HepG2 (cell line): Measurements from ENCODE around the gene SUPT6H. TPM values are rescaled to one million over a fixed set of nuclear protein-coding genes. Genes with fewer than 3 reads are reported as not detected.
A peak's percentile ranks its signal among the peaks of the same experiment; 100 is the strongest.

Source experiments
- ATAC-seq: fragments of 200-7000 bp; cut with Tn5 transposase; 3 replicates; pipeline ENCODE4 v1.9.1; 2020; ENCODE audit warnings: mild to moderate bottlenecking, moderate library complexity
- BruUV-seq: library from RNA; stranded (reverse); fragments of 400-500 nt; replicated peaks from 2 replicates; lab custom pipeline; 2021; lab: Mats Ljungman, UMichigan
- CTCF ChIA-PET: fragments of 300-600 bp; formaldehyde crosslinking; extraction: SDS; loops from one replicate; lab custom pipeline; 2021; ENCODE audit warnings: low total read pairs, inconsistent platforms, low intra/inter-chr PET ratio; lab: Yijun Ruan, JAX
- POLR2A ChIA-PET: fragments of 350-600 bp; sonication (Branson Sonifier 250); formaldehyde crosslinking; loops from one replicate; lab custom pipeline; 2020; ENCODE audit warnings: antibody characterized with exemption, inconsistent platforms; lab: Yijun Ruan, JAX
- DNase-seq: peaks from one replicate; pipeline ENCODE4 v3.0.0-alpha.2; 2015; ENCODE audit warnings: low spot score
- FAIRE-seq: peaks from 3 replicates; lab custom pipeline; 2011; peaks lifted over from hg19 to GRCh38; lab: Jason Lieb, UNC
- H2AFZ ChIP-seq: one replicate; pipeline ENCODE4 v1.6.1; 2011; ENCODE audit warnings: low read length, inconsistent platforms
- H3K27ac ChIP-seq: fragments of 300-600 bp; 3 replicates; pipeline ENCODE4 v1.8.0; 2011; ENCODE audit warnings: mixed run types, mild to moderate bottlenecking, mixed read lengths, low read length, inconsistent platforms; ENCODE audit not compliant: insufficient read depth; ENCODE audit errors: extremely low read length
- H3K27me3 ChIP-seq, 2 experiments: fragments of 200-600 bp in 1 of 2; 2 replicates in 1 of 2; 3 replicates in 1 of 2; pipeline versions ENCODE4 v1.6.0 to v1.8.0; 2011; ENCODE audit warnings: low read length in 2 of 2, mild to moderate bottlenecking in 2 of 2, moderate library complexity in 2 of 2, inconsistent platforms in 1 of 2; ENCODE audit not compliant: insufficient read depth in 2 of 2, control insufficient read depth in 1 of 2
- H3K36me3 ChIP-seq, 2 experiments: fragments of 200-600 bp in 1 of 2; replicated peaks in 1 of 2; 2 replicates in 1 of 2; 3 replicates in 1 of 2; pipeline versions ENCODE4 v1.5.1 to v1.8.0; 2011; ENCODE audit warnings: low read length in 2 of 2, inconsistent platforms in 1 of 2; ENCODE audit not compliant: insufficient read depth in 2 of 2, control insufficient read depth in 1 of 2
- H3K4me1 ChIP-seq: 2 replicates; pipeline ENCODE4 v1.5.1; 2012; ENCODE audit warnings: low read length, inconsistent platforms; ENCODE audit not compliant: insufficient read depth
- H3K4me2 ChIP-seq: 2 replicates; pipeline ENCODE4 v1.6.0; 2011; ENCODE audit warnings: low read depth, low read length, inconsistent platforms
- H3K4me3 ChIP-seq, 3 experiments: fragments of 200-600 bp in 1 of 3; sonication (generic), shearing (Covaris generic) in 1 of 3; replicated peaks in 1 of 3; 2 replicates each; pipeline ENCODE4 v1.5.1; 2011 to 2016; ENCODE audit warnings: low read length in 3 of 3, inconsistent platforms in 2 of 3, low read depth in 2 of 3, mild to moderate bottlenecking in 2 of 3, control low read depth in 1 of 3, mixed read lengths in 1 of 3; ENCODE audit not compliant: insufficient read depth in 1 of 3
- H3K79me2 ChIP-seq: one replicate; pipeline ENCODE4 v1.6.1; 2011; ENCODE audit warnings: low read length, inconsistent platforms; ENCODE audit not compliant: insufficient read depth
- H3K9ac ChIP-seq: 2 replicates; pipeline ENCODE4 v1.6.0; 2011; ENCODE audit warnings: mild to moderate bottlenecking, low read depth, low read length, inconsistent platforms; ENCODE audit not compliant: insufficient read depth
- H3K9me3 ChIP-seq: 2 replicates; pipeline ENCODE4 v1.5.1; 2012; ENCODE audit warnings: mild to moderate bottlenecking, low read length
- H4K20me1 ChIP-seq: 2 replicates; pipeline ENCODE4 v1.6.0; 2011; ENCODE audit warnings: inconsistent platforms, mild to moderate bottlenecking, low read length, moderate library complexity; ENCODE audit not compliant: insufficient read depth
- AGO2 ChIP-seq: fragments of 200-400 bp; formaldehyde crosslinking; optimal IDR thresholded peaks from 2 replicates; pipeline ENCODE3; 2017; ENCODE audit warnings: mild to moderate bottlenecking, low read depth, low read length, moderate library complexity
- HNRNPL ChIP-seq: fragments of 200-400 bp; formaldehyde crosslinking; IDR thresholded peaks from 2 replicates; pipeline ENCODE4 v1.6.1; 2017; ENCODE audit warnings: mild to moderate bottlenecking, low read depth, low read length
- JUN ChIP-seq: sonication (generic); formaldehyde crosslinking; IDR thresholded peaks from 2 replicates; pipeline ENCODE4 v1.4.0; 2020; ENCODE audit warnings: mild to moderate bottlenecking, missing genetic modification reagents
- POLR2A ChIP-seq, 2 experiments: IDR thresholded peaks; 2 replicates each; pipeline ENCODE4 v1.6.1; 2011; ENCODE audit warnings: low read depth in 2 of 2, low read length in 2 of 2, mild to moderate bottlenecking in 1 of 2, moderate library complexity in 1 of 2; ENCODE audit not compliant: insufficient read depth in 1 of 2
- RBFOX2 ChIP-seq: fragments of 200-400 bp; formaldehyde crosslinking; IDR thresholded peaks from 2 replicates; pipeline ENCODE4 v1.6.1; 2017; ENCODE audit warnings: low read depth, mild to moderate bottlenecking, low read length
- RBM22 ChIP-seq: fragments of 200-400 bp; formaldehyde crosslinking; optimal IDR thresholded peaks from 2 replicates; pipeline ENCODE3; 2017; ENCODE audit warnings: mild to moderate bottlenecking, low read length, moderate library complexity
- SRY ChIP-seq: sonication (generic); formaldehyde crosslinking; IDR thresholded peaks from 2 replicates; pipeline ENCODE4 v1.8.0; 2022; ENCODE audit warnings: mild to moderate bottlenecking, missing genetic modification reagents
- ZNF674 ChIP-seq: sonication (generic); formaldehyde crosslinking; IDR thresholded peaks from 2 replicates; pipeline ENCODE4 v1.5.0; 2020; ENCODE audit warnings: low read depth, mild to moderate bottlenecking, missing genetic modification reagents
- WGBS: methylation state at CpG from one replicate; pipeline ENCODE4 v1.1.6; 2017; ENCODE audit warnings: low lambda C conversion rate; 5-methylcytosine and 5-hydroxymethylcytosine counted together
- in situ Hi-C: cut with HindIII; loops from 2 replicates; pipeline ENCODE4 v1.10.0; 2017; ENCODE audit warnings: low pct_unique_long_range_greater_than_20kb; ENCODE audit not compliant: extremely low pct_ligation_motif_present
- intact Hi-C: fragments of 100-400 bp; cut with micrococcal nuclease; formaldehyde crosslinking; loops from one replicate; pipeline ENCODE4 v1.10.0; 2022; ENCODE audit not compliant: unreplicated experiment
- polyA plus RNA-seq, 8 experiments: library from polyadenylated mRNA; depleted of rRNA in 3 of 8; stranded (reverse) in 7 of 8; unstranded in 1 of 8; fragments of >200 nt; fragmentation: Illumina TruSeq in 4 of 8; extraction: Trizol in 4 of 8; gene quantifications; 2 replicates each; pipeline versions ENCODE4 v1.2.1 to v1.2.3, GENCODE V29; 2011 to 2016; ENCODE audit warnings: low read depth in 4 of 8, missing spikeins in 1 of 8, mixed read lengths in 1 of 8; ENCODE audit not compliant: insufficient read depth in 1 of 8
- total RNA-seq, 5 experiments: library from RNA; depleted of rRNA; stranded (reverse); fragments of >200 nt; fragmentation: Illumina TruSeq; extraction: Trizol; gene quantifications; 2 replicates each; pipeline ENCODE4 v1.2.3, GENCODE V29; 2016; ENCODE audit warnings: low read depth in 1 of 5
- TF ChIP-seq, protein P1 (sequence below): sonication (generic); formaldehyde crosslinking; IDR thresholded peaks from 2 replicates; pipeline ENCODE4 v1.9.0; 2022; ENCODE audit warnings: missing genetic modification reagents, mild to moderate bottlenecking, borderline replicate concordance

SUPT6H gene
- total and polyA plus RNA-seq, 2 of the 13 experiments (the other 11 are each of a cell fraction or from before 2014, with no cell fraction given) = 32.7 to 39.9 TPM

DNA sequence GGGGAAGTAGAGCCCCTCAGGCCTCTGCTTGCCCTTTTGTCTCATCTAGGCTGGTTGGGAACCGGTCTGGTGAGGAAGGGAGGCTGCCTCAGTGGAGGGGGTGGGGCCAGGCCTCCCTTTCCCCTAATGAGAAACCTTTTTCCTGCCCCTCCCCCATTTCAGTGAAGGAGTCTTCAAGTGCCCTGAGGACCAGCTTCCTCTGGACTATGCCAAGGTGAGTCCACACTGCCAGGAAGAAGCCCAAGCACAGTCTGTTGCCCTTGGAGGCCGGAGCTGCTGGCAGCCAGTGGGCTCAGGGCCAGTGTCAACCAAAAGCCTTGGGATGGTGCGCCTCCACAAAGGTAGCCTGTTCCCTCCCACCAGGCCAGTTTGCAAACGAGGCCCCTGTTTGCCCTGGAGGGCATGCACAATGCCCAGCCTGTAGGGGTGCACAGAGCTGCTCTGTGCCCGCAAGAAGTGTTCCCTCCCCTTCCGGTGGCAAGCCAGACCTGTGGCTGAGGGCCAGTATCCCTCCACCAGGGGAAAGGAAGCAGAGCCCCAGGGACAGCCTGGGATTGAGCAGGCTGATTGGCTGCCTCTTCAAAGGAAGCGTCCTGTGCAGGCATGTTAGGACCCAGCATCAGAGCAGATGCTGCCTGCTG is 85.2 kb downstream of the SUPT6H start:
- Histone ChIP-seq H3K4me3 (0 out of 6 replicates have a peak overlapping the region, but pooled peaks of 1 of the 3 experiments have one; percentile 93), H3K36me3 (peaks cover 36 to 43% of the 10 kb centered on the region in 2 experiments), H3K9me3 (no peaks in the 10 kb centered on the region), H3K27ac (peak overlapping the region; percentile 95), H3K79me2 (peaks cover 33% of the 10 kb centered on the region), H4K20me1 (peaks cover 52% of the 10 kb centered on the region), H2AFZ (no peak overlapping the region), H3K4me1 (peaks cover 60% of the 10 kb centered on the region), H3K9ac (no peak overlapping the region), H3K27me3 (no peaks in the 10 kb centered on the region; a peak in 1 of 5 replicates), H3K4me2 (no peak overlapping the region; the same call in 1 of the 2 replicates)
- FAIRE-seq = no peak
- no peak for ATAC-seq
- WGBS = 95% methylated on average over 4 of the region's 7 CpGs
- in situ Hi-C loops (loop anchor here (25.0 kb wide), 1 partner anchor 365 kb away; no protein-coding TSS in a partner anchor), intact Hi-C loops (no loop called here)
- TF ChIP-seq HNRNPL = peak; percentile 97
- peak; percentile 24 for TF ChIP-seq AGO2
- no peak for TF ChIP-seq JUN (CRISPR knock-in tag)
- no peak for DNase-seq
- ChIA-PET POLR2A (interaction anchor here (12.3 kb wide), 1 partner anchor 20 kb away, joined by 590 read pairs; the partner anchor contains the start of genes NEK8 and TLCD1), CTCF (interaction anchor here (1.3 to 1.4 kb wide), 2 partner anchors 20 to 100 kb away, joined by 4 read pairs; no protein-coding TSS in a partner anchor)
- no TSS peak for BruUV-seq

DNA sequence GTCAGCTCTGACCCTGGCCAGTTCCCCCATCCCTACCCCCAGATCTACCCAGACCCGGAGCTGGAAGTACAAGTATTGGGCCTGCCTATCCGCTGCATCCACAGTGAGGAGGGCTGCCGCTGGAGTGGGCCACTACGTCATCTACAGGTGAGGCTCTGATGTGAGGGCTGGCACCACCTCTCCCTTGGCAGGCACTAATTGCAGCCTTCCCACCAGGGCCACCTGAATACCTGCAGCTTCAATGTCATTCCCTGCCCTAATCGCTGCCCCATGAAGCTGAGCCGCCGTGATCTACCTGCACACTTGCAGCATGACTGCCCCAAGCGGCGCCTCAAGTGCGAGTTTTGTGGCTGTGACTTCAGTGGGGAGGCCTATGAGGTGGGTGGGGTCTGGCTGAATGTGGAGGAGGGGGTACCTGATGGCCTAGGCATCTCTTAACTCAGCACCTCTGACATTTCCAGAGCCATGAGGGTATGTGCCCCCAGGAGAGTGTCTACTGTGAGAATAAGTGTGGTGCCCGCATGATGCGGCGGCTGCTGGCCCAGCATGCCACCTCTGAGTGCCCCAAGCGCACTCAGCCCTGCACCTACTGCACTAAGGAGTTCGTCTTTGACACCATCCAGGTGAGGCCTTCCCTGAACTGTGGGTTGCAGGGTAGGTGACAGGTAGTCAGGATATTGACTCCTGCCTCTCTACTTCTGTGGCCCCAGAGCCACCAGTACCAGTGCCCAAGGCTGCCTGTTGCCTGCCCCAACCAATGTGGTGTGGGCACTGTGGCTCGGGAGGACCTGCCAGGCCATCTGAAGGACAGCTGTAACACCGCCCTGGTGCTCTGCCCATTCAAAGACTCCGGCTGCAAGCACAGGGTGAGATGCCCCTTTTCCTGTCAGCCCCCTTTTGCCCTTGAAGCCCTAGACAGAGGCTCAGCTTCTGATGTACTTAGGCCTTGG is 86.1 kb downstream of the SUPT6H start:
- CTCF ChIA-PET = interaction anchor here (1.3 to 4.1 kb wide), 3 partner anchors 21 to 101 kb away, joined by 4 to 142 read pairs (median 4); partner anchors contain the start of genes NEK8 and TLCD1

More for the DNA sequence above, 86.1 kb downstream of the SUPT6H start:
- H3K4me2 ChIP-seq = no peak overlapping the region
- intact Hi-C loops (no loop called here), in situ Hi-C loops (loop anchor here (25.0 kb wide), 1 partner anchor 364 kb away; no protein-coding TSS in a partner anchor)
- DNase-seq (no peak), FAIRE-seq (no peak), ATAC-seq (no peak)
- H3K4me3 ChIP-seq = no peak overlapping the region
- BruUV-seq = no TSS peak
- peaks cover 39 to 43% of the 10 kb centered on the region in 2 experiments for H3K36me3 ChIP-seq
- no peak overlapping the region for H2AFZ ChIP-seq
- peaks cover 33% of the 10 kb centered on the region for H3K79me2 ChIP-seq
- WGBS = 85% methylated on average over 7 of the region's 18 CpGs
- POLR2A ChIA-PET = interaction anchor here (1.3 to 12.3 kb wide), 2 partner anchors 20 to 29 kb away, joined by 5 to 590 read pairs; partner anchors contain the start of genes NEK8, RPL23A and TLCD1
- H3K27me3 ChIP-seq = no peaks in the 10 kb centered on the region; a peak in 1 of 5 replicates
- TF ChIP-seq RBM22 (peak; percentile 64), AGO2 (peak; percentile 81), RBFOX2 (peak; percentile 20), POLR2A (IDR thresholded peaks at IDR 0.05; ENCODE audit: insufficient read depth in 1 of 2, low read depth in 2 of 2, low read length in 2 of 2) (peak in 1 of 2 experiments; percentile 1; a peak in 1 of 4 replicates), SRY (CRISPR knock-in tag) (no peak), ZNF674 (no peak)
- TF ChIP-seq, protein P1, sequence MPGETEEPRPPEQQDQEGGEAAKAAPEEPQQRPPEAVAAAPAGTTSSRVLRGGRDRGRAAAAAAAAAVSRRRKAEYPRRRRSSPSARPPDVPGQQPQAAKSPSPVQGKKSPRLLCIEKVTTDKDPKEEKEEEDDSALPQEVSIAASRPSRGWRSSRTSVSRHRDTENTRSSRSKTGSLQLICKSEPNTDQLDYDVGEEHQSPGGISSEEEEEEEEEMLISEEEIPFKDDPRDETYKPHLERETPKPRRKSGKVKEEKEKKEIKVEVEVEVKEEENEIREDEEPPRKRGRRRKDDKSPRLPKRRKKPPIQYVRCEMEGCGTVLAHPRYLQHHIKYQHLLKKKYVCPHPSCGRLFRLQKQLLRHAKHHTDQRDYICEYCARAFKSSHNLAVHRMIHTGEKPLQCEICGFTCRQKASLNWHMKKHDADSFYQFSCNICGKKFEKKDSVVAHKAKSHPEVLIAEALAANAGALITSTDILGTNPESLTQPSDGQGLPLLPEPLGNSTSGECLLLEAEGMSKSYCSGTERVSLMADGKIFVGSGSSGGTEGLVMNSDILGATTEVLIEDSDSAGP (CRISPR knock-in tag) = 0 out of 2 replicates have a peak, but pooled peaks have one; percentile 26
- TF ChIP-seq, all 625 proteins: peak for 5
- Histone ChIP-seq H3K27ac (no peak overlapping the region), H3K4me1 (peaks cover 51% of the 10 kb centered on the region), H3K9me3 (no peaks in the 10 kb centered on the region), H3K9ac (no peak overlapping the region), H4K20me1 (peaks cover 52% of the 10 kb centered on the region)
